Kidney epithelial cell (primary cell): ENCODE results near the gene CHKA. TPM values are rescaled to one million over a fixed set of nuclear protein-coding genes. Genes with fewer than 3 reads are reported as not detected.

Source experiments
- DNase-seq: peaks from one replicate; pipeline ENCODE4 v3.0.0-alpha.2; 2010; ENCODE audit warnings: low read depth
- H3K27me3 ChIP-seq: 2 replicates; pipeline ENCODE4 v1.6.0; 2011; ENCODE audit warnings: low read length; ENCODE audit not compliant: control insufficient read depth, insufficient read depth
- H3K36me3 ChIP-seq: 2 replicates; pipeline ENCODE4 v1.5.1; 2011; ENCODE audit warnings: low read length; ENCODE audit not compliant: control insufficient read depth, insufficient read depth
- H3K4me3 ChIP-seq: 2 replicates; pipeline ENCODE4 v1.5.1; 2011; ENCODE audit warnings: low read depth, mild to moderate bottlenecking, control low read depth, low read length
- CTCF ChIP-seq: IDR thresholded peaks from 2 replicates; pipeline ENCODE4 v1.5.1; 2011; ENCODE audit warnings: mild to moderate bottlenecking, moderate library complexity, low read length, control low read depth, inconsistent platforms; ENCODE audit not compliant: insufficient read depth, poor library complexity, severe bottlenecking
- total RNA-seq: library from RNA; depleted of rRNA; stranded (reverse); fragments of >200 nt; gene quantifications from 2 replicates; pipeline ENCODE4 v1.2.3, GENCODE V29; 2015

The CHKA gene
- total RNA-seq, 1 donor from 2014 or later = 30.9 TPM

GRCh38 chr11:68030318-68031143 is 90.7 kb downstream of the CHKA start, which contains the start of gene NDUFS8:
Gene NDUFS8, plus strand, starts transcription at chr11:68030681. Its CDS starts 1,471 bp downstream, at chr11:68032152.
- Histone ChIP-seq H3K4me3 (peak within 1 kb of the TSS; percentile 87), H3K36me3 (peaks cover 1% of the 10 kb centered on the region), H3K27me3 (no peaks in the 10 kb centered on the region)
- no peak for TF ChIP-seq CTCF
- peak; percentile 97 for DNase-seq

- H3K4me3 ChIP-seq = no peak overlapping the region
- H3K36me3 ChIP-seq = no peaks in the 10 kb centered on the region
- DNase-seq = peak; percentile 28
- no peaks in the 10 kb centered on the region for H3K27me3 ChIP-seq
- no peak for TF ChIP-seq CTCF
Observed at GRCh38 chr11:68028802-68029545, 92.2 kb downstream of the CHKA start.

- TF ChIP-seq CTCF = no peak
- no peak for DNase-seq
- no peaks in the 10 kb centered on the region for H3K27me3 ChIP-seq
- no peaks in the 10 kb centered on the region for H3K36me3 ChIP-seq
- no peak overlapping the region for H3K4me3 ChIP-seq
Observed at GRCh38 chr11:68027667-68028066, 93.5 kb downstream of the CHKA start.

GRCh38 chr11:68026391-68027105 is 94.6 kb downstream of the CHKA start:
- no peak overlapping the region for H3K4me3 ChIP-seq
- no peak for DNase-seq
- H3K36me3 ChIP-seq = no peaks in the 10 kb centered on the region
- TF ChIP-seq CTCF = no peak
- H3K27me3 ChIP-seq = no peaks in the 10 kb centered on the region

- H3K36me3 ChIP-seq = no peaks in the 10 kb centered on the region
- no peaks in the 10 kb centered on the region for H3K27me3 ChIP-seq
- no peak for DNase-seq
- no peak overlapping the region for H3K4me3 ChIP-seq
- no peak for TF ChIP-seq CTCF
Observed at GRCh38 chr11:68025047-68025446, 96.1 kb downstream of the CHKA start.
